Panc1 (cell line): ENCODE results near the gene INTS6. TPM values are rescaled to one million over a fixed set of nuclear protein-coding genes. Genes with fewer than 3 reads are reported as not detected.

Experiments
- ATAC-seq: fragments of 200-7000 bp; cut with Tn5 transposase; 2 replicates; pipeline ENCODE4 v1.9.1; 2020; ENCODE audit warnings: mild to moderate bottlenecking, moderate library complexity
- BruUV-seq: library from RNA; stranded (reverse); fragments of 400-500 nt; replicated peaks from 2 replicates; lab custom pipeline; 2021; lab: Mats Ljungman, UMichigan
- CTCF ChIA-PET: fragments of 300-600 bp; sonication (Branson Sonifier 250); formaldehyde crosslinking; loops from one replicate; lab custom pipeline; 2022; ENCODE audit warnings: antibody characterized with exemption; lab: Charles Lee
- POLR2A ChIA-PET: fragments of 300-600 bp; sonication (Branson Sonifier 250); formaldehyde crosslinking; loops from one replicate; lab custom pipeline; 2022; ENCODE audit warnings: antibody characterized with exemption; lab: Charles Lee
- DNase-seq: peaks from one replicate; pipeline ENCODE4 v3.0.0-alpha.2; 2010; ENCODE audit warnings: low read depth, low spot score
- H3K27ac ChIP-seq: 2 replicates; pipeline ENCODE4 v1.5.1; 2011; ENCODE audit warnings: mild to moderate bottlenecking, low read length, inconsistent platforms
- H3K27me3 ChIP-seq: fragments of 200-500 bp; sonication (Bioruptor generic); 2 replicates; pipeline ENCODE4 v1.6.0; 2014; ENCODE audit warnings: low read length, inconsistent platforms; ENCODE audit not compliant: control insufficient read depth, insufficient read depth
- H3K36me3 ChIP-seq: fragments of 200-500 bp; sonication (Bioruptor generic); 2 replicates; pipeline ENCODE4 v1.5.1; 2014; ENCODE audit warnings: inconsistent platforms, mild to moderate bottlenecking, low read length, moderate library complexity; ENCODE audit not compliant: control insufficient read depth, insufficient read depth
- H3K4me1 ChIP-seq: 2 replicates; pipeline ENCODE4 v1.5.1; 2011; ENCODE audit warnings: inconsistent platforms, mild to moderate bottlenecking, low read length, moderate library complexity; ENCODE audit not compliant: control insufficient read depth, insufficient read depth
- H3K4me3 ChIP-seq, 2 experiments: 2 replicates each; pipeline ENCODE4 v1.5.1; 2011 to 2012; ENCODE audit warnings: low read depth in 2 of 2, low read length in 2 of 2, mild to moderate bottlenecking in 2 of 2, inconsistent platforms in 1 of 2, moderate library complexity in 1 of 2
- H3K9me3 ChIP-seq: fragments of 200-500 bp; sonication (Bioruptor generic); 2 replicates; pipeline ENCODE4 v1.5.1; 2014; ENCODE audit warnings: low read depth, mild to moderate bottlenecking, inconsistent platforms, low read length, moderate library complexity; ENCODE audit not compliant: control insufficient read depth, insufficient read depth
- CTCF ChIP-seq: fragments of 450-650 bp; IDR thresholded peaks from 2 replicates; pipeline ENCODE4 v1.5.1; 2017; ENCODE audit warnings: mild to moderate bottlenecking
- POLR2AphosphoS5 ChIP-seq: IDR thresholded peaks from 2 replicates; pipeline ENCODE4 v1.6.1; 2012; ENCODE audit warnings: mild to moderate bottlenecking, low read depth, low read length, moderate library complexity
- REST ChIP-seq, 2 experiments: IDR thresholded peaks; 2 replicates each; pipeline ENCODE4 v1.6.1; 2011 to 2012; ENCODE audit warnings: low read depth in 2 of 2, control low read depth in 1 of 2, low read length in 1 of 2, mild to moderate bottlenecking in 1 of 2, moderate library complexity in 1 of 2; ENCODE audit not compliant: insufficient read depth in 1 of 2
- SIN3A ChIP-seq: IDR thresholded peaks from 2 replicates; pipeline ENCODE4 v1.6.1; 2012; ENCODE audit warnings: low read depth, mild to moderate bottlenecking, low read length, moderate library complexity, borderline replicate concordance; ENCODE audit not compliant: insufficient read depth
- TCF7L2 ChIP-seq: IDR thresholded peaks from 2 replicates; pipeline ENCODE4 v1.6.1; 2011; ENCODE audit warnings: mild to moderate bottlenecking, low read depth, low read length, inconsistent platforms
- in situ Hi-C: cut with HindIII; loops from 2 replicates; pipeline ENCODE4 v1.10.0; 2016; ENCODE audit warnings: low sequenced_read_pairs, low pct_unique_long_range_greater_than_20kb
- intact Hi-C: fragments of 100-400 bp; cut with micrococcal nuclease; formaldehyde crosslinking; loops from one replicate; pipeline ENCODE4 v1.10.0; 2022; ENCODE audit not compliant: unreplicated experiment
- total RNA-seq: library from RNA; stranded (reverse); gene quantifications from one replicate; pipeline ENCODE4 v1.2.1, GENCODE V29; 2021; ENCODE audit not compliant: unreplicated experiment

The INTS6 gene
- total RNA-seq, 1 experiment from 2014 or later = 33.2 TPM

- ATAC-seq (no peak), DNase-seq (no peak)
- ChIA-PET CTCF (no interaction called here), POLR2A (no interaction called here)
- Histone ChIP-seq H3K4me1 (no peaks in the 10 kb centered on the region), H3K36me3 (no peaks in the 10 kb centered on the region), H3K4me3 (no peak overlapping the region), H3K9me3 (no peaks in the 10 kb centered on the region), H3K27ac (no peak overlapping the region), H3K27me3 (no peaks in the 10 kb centered on the region)
- in situ Hi-C loops = no loop called here
- intact Hi-C loops = no loop called here
- no TSS peak for BruUV-seq
- TF ChIP-seq POLR2AphosphoS5 (no peak), TCF7L2 (no peak), CTCF (no peak), REST (IDR thresholded peaks at IDR 0.05; ENCODE audit: insufficient read depth in 1 of 2, low read depth in 2 of 2, low read length in 1 of 2) (no peak), SIN3A (no peak)
Measured at GRCh38 chr13:51342706-51343105, 110.1 kb downstream of the INTS6 start.

DNA sequence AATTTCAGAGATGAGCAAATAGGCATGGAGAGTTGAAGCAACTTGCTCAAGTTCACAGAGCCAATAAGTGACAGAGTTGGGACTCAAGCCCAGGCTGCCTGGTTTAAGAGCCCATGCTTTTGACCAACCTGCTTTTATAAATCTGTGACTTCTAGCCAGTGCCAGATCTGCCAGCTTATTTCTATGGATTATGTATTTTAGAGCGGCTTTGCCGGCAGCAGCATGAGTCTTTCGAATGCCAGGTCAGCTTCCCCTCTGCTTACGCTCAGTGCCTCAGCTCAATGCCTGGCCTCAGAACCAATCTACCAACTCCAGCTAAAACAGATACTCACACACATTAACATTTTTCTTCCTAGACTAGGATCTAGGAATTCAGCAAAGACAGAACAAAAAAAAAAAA lies 111.0 kb downstream of the INTS6 start:
- TF ChIP-seq REST (IDR thresholded peaks at IDR 0.05; ENCODE audit: insufficient read depth in 1 of 2, low read depth in 2 of 2, low read length in 1 of 2) = no peak
- no peak for TF ChIP-seq TCF7L2
- TF ChIP-seq SIN3A = no peak
- TF ChIP-seq POLR2AphosphoS5 = no peak
- TF ChIP-seq CTCF = no peak
- in situ Hi-C loops = no loop called here
- POLR2A ChIA-PET = no interaction called here

More for the DNA sequence above, 111.0 kb downstream of the INTS6 start:
- Histone ChIP-seq H3K36me3 (no peaks in the 10 kb centered on the region), H3K27me3 (no peaks in the 10 kb centered on the region), H3K4me3 (no peak overlapping the region), H3K27ac (no peak overlapping the region), H3K9me3 (no peaks in the 10 kb centered on the region), H3K4me1 (no peaks in the 10 kb centered on the region)
- no TSS peak for BruUV-seq
- DNase-seq (no peak), ATAC-seq (no peak)
- intact Hi-C loops = no loop called here
- CTCF ChIA-PET = no interaction called here
